SK-N-SH (cell line): ENCODE data around the gene SCN7A. TPM values are rescaled to one million over a fixed set of nuclear protein-coding genes. Genes with fewer than 3 reads are reported as not detected.

ENCODE experiments used
- CTCF ChIA-PET: fragments of 300-600, 350-600 bp; formaldehyde crosslinking; extraction: SDS; loops from one replicate; lab custom pipeline; 2021; lab: Yijun Ruan, JAX
- POLR2A ChIA-PET: fragments of 350-600 bp; sonication (Branson Sonifier 250); formaldehyde crosslinking; extraction: SDS; loops from one replicate; lab custom pipeline; 2020; ENCODE audit warnings: antibody characterized with exemption, inconsistent platforms; lab: Yijun Ruan, JAX
- DNase-seq: peaks from one replicate; pipeline ENCODE4 v3.0.0; 2012
- H2AFZ ChIP-seq: fragments of 200-600 bp; sonication (generic); 2 replicates; pipeline ENCODE4 v1.8.1; 2016; ENCODE audit warnings: antibody characterized with exemption, mild to moderate bottlenecking, low read depth
- H3F3A ChIP-seq: fragments of 200-600 bp; sonication (generic); replicated peaks from 2 replicates; pipeline ENCODE3; 2016; ENCODE audit warnings: antibody characterized with exemption, mild to moderate bottlenecking; ENCODE audit not compliant: insufficient read depth
- H3K27ac ChIP-seq, 2 experiments: fragments of 200-500 bp in 1 of 2; fragments of 200-600 bp in 1 of 2; sonication (Bioruptor generic) in 1 of 2; sonication (generic), shearing (Covaris generic) in 1 of 2; 2 replicates each; pipeline versions ENCODE4 v1.5.1 to v1.6.1; 2014 to 2016; ENCODE audit warnings: low read depth in 2 of 2, inconsistent platforms in 1 of 2, low read length in 1 of 2, mild to moderate bottlenecking in 1 of 2, mixed read lengths in 1 of 2
- H3K27me3 ChIP-seq: fragments of 200-600 bp; sonication (generic), shearing (Covaris generic); 2 replicates; pipeline ENCODE4 v1.6.1; 2016; ENCODE audit warnings: mixed run types; ENCODE audit not compliant: insufficient read depth
- H3K36me3 ChIP-seq, 2 experiments: fragments of 200-500 bp in 1 of 2; fragments of 200-600 bp in 1 of 2; sonication (Bioruptor generic) in 1 of 2; sonication (generic) in 1 of 2; replicated peaks in 1 of 2; 2 replicates each; pipeline versions ENCODE3 to v1.5.1; 2014 to 2016; ENCODE audit warnings: low read length in 1 of 2, mild to moderate bottlenecking in 1 of 2; ENCODE audit not compliant: insufficient read depth in 2 of 2, control insufficient read depth in 1 of 2
- H3K4me1 ChIP-seq, 2 experiments: fragments of 200-500 bp in 1 of 2; fragments of 200-600 bp in 1 of 2; sonication (Bioruptor generic) in 1 of 2; sonication (generic), shearing (Covaris generic) in 1 of 2; 2 replicates each; pipeline versions ENCODE4 v1.5.1 to v1.6.1; 2014 to 2016; ENCODE audit warnings: low read depth in 1 of 2, low read length in 1 of 2, mixed run types in 1 of 2; ENCODE audit not compliant: insufficient read depth in 2 of 2, control insufficient read depth in 1 of 2
- H3K4me2 ChIP-seq: fragments of 200-600 bp; sonication (generic), shearing (Covaris generic); 2 replicates; pipeline ENCODE4 v1.6.1; 2017; ENCODE audit warnings: mixed run types
- H3K4me3 ChIP-seq, 2 experiments: fragments of 200-500 bp in 1 of 2; fragments of 200-600 bp in 1 of 2; sonication (Bioruptor generic) in 1 of 2; sonication (generic), shearing (Covaris generic) in 1 of 2; 2 replicates each; pipeline versions ENCODE4 v1.5.1 to v1.8.1; 2014 to 2016; ENCODE audit warnings: low read depth in 2 of 2, inconsistent platforms in 1 of 2, low read length in 1 of 2, mild to moderate bottlenecking in 1 of 2, mixed read lengths in 1 of 2, moderate library complexity in 1 of 2
- H3K79me2 ChIP-seq: fragments of 200-600 bp; sonication (generic); 2 replicates; pipeline ENCODE4 v1.8.1; 2017; ENCODE audit warnings: mild to moderate bottlenecking; ENCODE audit not compliant: insufficient read depth
- H3K9ac ChIP-seq: fragments of 200-600 bp; sonication (generic); 2 replicates; pipeline ENCODE4 v1.6.1; 2017; ENCODE audit warnings: mixed run types
- H3K9me2 ChIP-seq: fragments of 200-600 bp; sonication (generic); 2 replicates; pipeline ENCODE4 v1.6.1; 2017; ENCODE audit warnings: mixed run types
- H3K9me3 ChIP-seq: fragments of 200-600 bp; sonication (generic); 2 replicates; pipeline ENCODE4 v1.6.1; 2017; ENCODE audit warnings: mixed run types, mild to moderate bottlenecking, moderate library complexity
- H4K20me1 ChIP-seq: fragments of 200-600 bp; sonication (generic); 2 replicates; pipeline ENCODE4 v1.6.1; 2017; ENCODE audit warnings: mild to moderate bottlenecking, mixed run types; ENCODE audit not compliant: insufficient read depth
- CHD2 ChIP-seq: fragments of 150-350 bp; IDR thresholded peaks from 2 replicates; pipeline ENCODE4 v1.6.1; 2018; ENCODE audit warnings: low read length; ENCODE audit not compliant: partially characterized antibody
- ELF1 ChIP-seq: IDR thresholded peaks from 2 replicates; pipeline ENCODE4 v1.4.0; 2012
- FOSL2 ChIP-seq: IDR thresholded peaks from 2 replicates; pipeline ENCODE4 v1.4.0; 2012; ENCODE audit warnings: low read depth, mild to moderate bottlenecking, moderate library complexity, borderline replicate concordance
- FOXJ3 ChIP-seq: sonication (generic); formaldehyde crosslinking; IDR thresholded peaks from 2 replicates; pipeline ENCODE4 v1.5.1; 2020; ENCODE audit warnings: mild to moderate bottlenecking, missing genetic modification reagents
- FOXM1 ChIP-seq: IDR thresholded peaks from 2 replicates; pipeline ENCODE4 v1.4.0; 2012; ENCODE audit warnings: low read depth, mild to moderate bottlenecking
- GABPA ChIP-seq: IDR thresholded peaks from 2 replicates; pipeline ENCODE4 v1.4.0; 2012; ENCODE audit warnings: low read depth, mild to moderate bottlenecking
- JUND ChIP-seq: IDR thresholded peaks from 2 replicates; pipeline ENCODE4 v1.4.0; 2012
- MEF2A ChIP-seq: IDR thresholded peaks from 2 replicates; pipeline ENCODE4 v1.4.0; 2012; ENCODE audit warnings: low read depth, borderline replicate concordance
- NRF1 ChIP-seq: IDR thresholded peaks from 2 replicates; pipeline ENCODE4 v1.6.1; 2012; ENCODE audit warnings: low read depth, mild to moderate bottlenecking, low read length
- RAD21 ChIP-seq: IDR thresholded peaks from 2 replicates; pipeline ENCODE4 v1.6.1; 2012; ENCODE audit warnings: mild to moderate bottlenecking, low read length
- RCOR1 ChIP-seq: fragments of 150-350 bp; IDR thresholded peaks from 2 replicates; pipeline ENCODE4 v1.6.1; 2017; ENCODE audit warnings: antibody characterized with exemption, low read length
- RFX5 ChIP-seq: IDR thresholded peaks from 2 replicates; pipeline ENCODE4 v1.6.1; 2012; ENCODE audit warnings: mild to moderate bottlenecking, improper control_type of control experiment, low read length
- RXRA ChIP-seq: IDR thresholded peaks from 2 replicates; pipeline ENCODE4 v1.4.0; 2012; ENCODE audit warnings: low read depth, mild to moderate bottlenecking, borderline replicate concordance
- SIN3A ChIP-seq: IDR thresholded peaks from 2 replicates; pipeline ENCODE4 v1.6.1; 2012; ENCODE audit warnings: low read depth, mild to moderate bottlenecking, low read length, moderate library complexity, borderline replicate concordance
- SMC3 ChIP-seq: IDR thresholded peaks from 2 replicates; pipeline ENCODE4 v1.6.1; 2012; ENCODE audit warnings: low read depth, low read length, improper control_type of control experiment
- TAF1 ChIP-seq: IDR thresholded peaks from 2 replicates; pipeline ENCODE4 v1.6.1; 2012; ENCODE audit warnings: low read depth, mild to moderate bottlenecking, low read length, moderate library complexity, borderline replicate concordance
- TCF12 ChIP-seq: IDR thresholded peaks from 2 replicates; pipeline ENCODE4 v1.4.0; 2012
- YY1 ChIP-seq: IDR thresholded peaks from 2 replicates; pipeline ENCODE4 v1.4.0; 2012; ENCODE audit warnings: low read depth, mild to moderate bottlenecking
- WGBS: methylation state at CpG from one replicate; pipeline ENCODE4 v1.1.6; 2017; ENCODE audit warnings: low lambda C conversion rate; 5-methylcytosine and 5-hydroxymethylcytosine counted together
- polyA plus RNA-seq, 3 experiments: library from polyadenylated mRNA; depleted of rRNA; stranded (reverse); fragments of >200 nt; gene quantifications; 2 replicates each; pipeline ENCODE4 v1.2.3, GENCODE V29; 2012
- TF ChIP-seq, protein P1 (sequence below): fragments of 200-600 bp; sonication (generic); IDR thresholded peaks from 2 replicates; pipeline ENCODE4 v1.6.1; 2017; ENCODE audit warnings: antibody characterized with exemption, mild to moderate bottlenecking, moderate library complexity
- TF ChIP-seq, protein P2 (sequence below): fragments of 150-350 bp; IDR thresholded peaks from 2 replicates; pipeline ENCODE4 v1.6.1; 2017; ENCODE audit warnings: antibody characterized with exemption, low read length, low read depth, borderline replicate concordance

Gene SCN7A
- polyA plus RNA-seq, 1 of the 3 experiments (the other 2 are of a cell fraction) = 0.02 TPM

DNA sequence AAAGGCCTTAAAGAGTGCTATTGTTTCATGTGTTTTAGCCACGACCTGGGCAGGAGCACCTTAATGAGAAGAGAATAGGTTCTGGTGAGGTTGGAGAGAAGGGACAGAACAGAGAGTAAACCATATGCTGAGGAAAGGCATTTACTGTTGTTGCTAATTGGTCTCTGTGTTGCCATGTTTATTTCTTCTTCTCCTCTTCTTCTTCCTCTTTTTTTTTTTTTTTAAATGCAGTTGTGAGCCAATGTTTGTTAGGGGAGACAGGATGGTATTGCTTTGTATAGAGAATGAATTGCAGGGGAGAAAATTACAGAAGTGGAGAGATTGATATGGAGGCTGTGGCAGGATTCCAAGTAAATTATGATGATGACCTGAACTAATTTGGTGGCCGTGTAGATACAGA, 120.9 kb downstream of the SCN7A start:
- H3F3A ChIP-seq = no peaks in the 10 kb centered on the region
- peaks cover 4 to 5% of the 10 kb centered on the region in 2 experiments; a peak in 2 of 4 replicates for H3K4me1 ChIP-seq
- no peak overlapping the region for H2AFZ ChIP-seq
- H3K4me3 ChIP-seq = no peak overlapping the region
- no peaks in the 10 kb centered on the region for H3K36me3 ChIP-seq
- peaks cover 40% of the 10 kb centered on the region for H3K79me2 ChIP-seq
- H4K20me1 ChIP-seq = no peaks in the 10 kb centered on the region
- 25% methylated on average over 2 of the region's 2 CpGs for WGBS
- H3K9me3 ChIP-seq = no peaks in the 10 kb centered on the region
- POLR2A ChIA-PET = no interaction called here
- no peak overlapping the region for H3K4me2 ChIP-seq
- H3K9me2 ChIP-seq = no peaks in the 10 kb centered on the region
- H3K27ac ChIP-seq = no peak overlapping the region
- no peaks in the 10 kb centered on the region for H3K27me3 ChIP-seq
- no peak for DNase-seq
- CTCF ChIA-PET = interaction anchor here (1.5 kb wide), 1 partner anchor 11 kb away, joined by 3 read pairs; no protein-coding TSS in a partner anchor
- no peak for TF ChIP-seq TAF1
- TF ChIP-seq ELF1 = no peak
- TF ChIP-seq RAD21 = no peak
- TF ChIP-seq FOXJ3 = no peak
- no peak for TF ChIP-seq JUND
- TF ChIP-seq YY1 = no peak
- no peak for TF ChIP-seq TCF12
- no peak for TF ChIP-seq RCOR1
- no peak for TF ChIP-seq GABPA
- no peak for TF ChIP-seq CHD2
- no peak for TF ChIP-seq RXRA
- TF ChIP-seq, protein P1, sequence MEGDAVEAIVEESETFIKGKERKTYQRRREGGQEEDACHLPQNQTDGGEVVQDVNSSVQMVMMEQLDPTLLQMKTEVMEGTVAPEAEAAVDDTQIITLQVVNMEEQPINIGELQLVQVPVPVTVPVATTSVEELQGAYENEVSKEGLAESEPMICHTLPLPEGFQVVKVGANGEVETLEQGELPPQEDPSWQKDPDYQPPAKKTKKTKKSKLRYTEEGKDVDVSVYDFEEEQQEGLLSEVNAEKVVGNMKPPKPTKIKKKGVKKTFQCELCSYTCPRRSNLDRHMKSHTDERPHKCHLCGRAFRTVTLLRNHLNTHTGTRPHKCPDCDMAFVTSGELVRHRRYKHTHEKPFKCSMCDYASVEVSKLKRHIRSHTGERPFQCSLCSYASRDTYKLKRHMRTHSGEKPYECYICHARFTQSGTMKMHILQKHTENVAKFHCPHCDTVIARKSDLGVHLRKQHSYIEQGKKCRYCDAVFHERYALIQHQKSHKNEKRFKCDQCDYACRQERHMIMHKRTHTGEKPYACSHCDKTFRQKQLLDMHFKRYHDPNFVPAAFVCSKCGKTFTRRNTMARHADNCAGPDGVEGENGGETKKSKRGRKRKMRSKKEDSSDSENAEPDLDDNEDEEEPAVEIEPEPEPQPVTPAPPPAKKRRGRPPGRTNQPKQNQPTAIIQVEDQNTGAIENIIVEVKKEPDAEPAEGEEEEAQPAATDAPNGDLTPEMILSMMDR = no peak
- no peak for TF ChIP-seq FOSL2
- no peak for TF ChIP-seq FOXM1
- no peak for TF ChIP-seq NRF1
- TF ChIP-seq, protein P2, sequence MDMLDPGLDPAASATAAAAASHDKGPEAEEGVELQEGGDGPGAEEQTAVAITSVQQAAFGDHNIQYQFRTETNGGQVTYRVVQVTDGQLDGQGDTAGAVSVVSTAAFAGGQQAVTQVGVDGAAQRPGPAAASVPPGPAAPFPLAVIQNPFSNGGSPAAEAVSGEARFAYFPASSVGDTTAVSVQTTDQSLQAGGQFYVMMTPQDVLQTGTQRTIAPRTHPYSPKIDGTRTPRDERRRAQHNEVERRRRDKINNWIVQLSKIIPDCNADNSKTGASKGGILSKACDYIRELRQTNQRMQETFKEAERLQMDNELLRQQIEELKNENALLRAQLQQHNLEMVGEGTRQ = no peak
- no peak for TF ChIP-seq RFX5
- TF ChIP-seq SMC3 = no peak
- TF ChIP-seq MEF2A = no peak
- TF ChIP-seq SIN3A = no peak
- no peak overlapping the region for H3K9ac ChIP-seq
